ENCODE data around the gene GALNT18.
"Not testable (repeated sequence)": the region's sequence is repeated elsewhere in the genome, so short reads cannot be mapped to it uniquely, and the experiment has no call there.

The GALNT18 gene

DNA sequence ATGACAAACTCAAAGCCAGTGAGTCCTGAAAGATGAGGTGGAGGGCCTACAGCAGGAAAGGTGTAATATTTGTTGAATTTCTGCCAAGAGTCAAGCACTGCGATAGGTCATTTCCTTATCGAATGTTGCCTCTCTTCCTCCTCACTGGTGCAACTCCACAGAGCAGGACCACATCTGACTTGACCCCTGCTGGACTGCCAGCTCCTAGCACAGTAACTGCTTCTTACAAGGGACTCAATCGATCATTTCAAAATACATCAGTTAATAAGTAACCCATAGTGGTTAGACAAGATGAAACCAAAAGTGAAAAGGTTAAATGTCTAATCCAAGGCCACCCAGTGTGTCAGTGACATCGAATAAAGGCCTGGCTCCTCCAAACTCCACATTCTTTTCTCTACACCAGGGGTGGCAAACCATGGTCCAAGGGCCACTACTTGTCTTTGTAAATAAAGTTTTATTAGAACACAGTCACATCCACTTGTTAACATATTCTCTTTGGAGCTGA is 170.3 kb downstream of the GALNT18 start:
- DNase-seq, result no peak

DNA sequence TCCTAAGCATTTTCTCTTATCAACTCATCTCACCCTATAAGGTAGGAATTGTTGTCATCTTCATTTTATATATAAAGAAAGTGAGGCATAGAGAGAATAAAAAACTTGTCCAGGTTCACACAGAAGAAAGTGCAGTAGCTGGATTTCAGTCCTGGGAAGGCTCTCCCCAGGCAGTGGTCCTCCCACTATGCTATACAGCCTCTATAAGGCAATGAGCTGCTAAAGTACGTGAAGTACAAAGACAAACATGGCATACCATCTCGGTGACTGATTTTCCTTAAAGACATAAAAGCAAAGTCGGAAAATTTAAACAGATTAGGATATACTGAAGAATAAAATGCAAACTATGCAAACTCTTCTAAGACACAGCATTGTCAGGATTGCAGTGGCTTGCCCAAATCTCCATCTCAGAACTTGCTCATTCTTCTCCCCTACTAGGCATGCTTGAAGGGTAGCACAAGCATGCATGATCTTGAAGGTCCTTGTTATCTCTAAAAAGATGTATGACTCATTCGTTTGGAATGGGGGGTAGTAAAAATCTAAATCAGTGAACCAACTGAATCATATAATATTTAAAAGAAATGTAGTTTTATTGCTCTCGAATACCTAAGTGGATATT is 171.0 kb downstream of the GALNT18 start:
- no peak for DNase-seq

DNA sequence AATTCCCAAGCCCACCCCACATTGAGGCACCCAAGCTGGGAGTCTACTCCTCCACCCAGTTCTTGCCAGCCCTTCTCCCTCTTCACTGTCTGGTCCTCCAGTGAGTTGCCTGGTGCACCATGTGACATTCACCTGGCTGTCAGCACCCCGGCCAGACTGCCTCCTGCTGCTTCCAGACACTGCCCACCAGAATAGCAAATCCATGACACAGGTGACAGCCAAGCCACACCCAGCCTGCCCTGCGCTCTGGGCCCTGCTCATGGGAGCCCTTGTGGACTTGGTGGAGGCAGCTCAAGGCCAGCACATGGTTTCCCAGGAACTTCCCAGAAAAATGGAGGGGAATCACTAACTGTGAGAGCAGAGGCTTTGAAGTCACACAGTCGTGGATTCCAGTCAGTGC is 172.5 kb downstream of the GALNT18 start:
- no peak for DNase-seq

DNA sequence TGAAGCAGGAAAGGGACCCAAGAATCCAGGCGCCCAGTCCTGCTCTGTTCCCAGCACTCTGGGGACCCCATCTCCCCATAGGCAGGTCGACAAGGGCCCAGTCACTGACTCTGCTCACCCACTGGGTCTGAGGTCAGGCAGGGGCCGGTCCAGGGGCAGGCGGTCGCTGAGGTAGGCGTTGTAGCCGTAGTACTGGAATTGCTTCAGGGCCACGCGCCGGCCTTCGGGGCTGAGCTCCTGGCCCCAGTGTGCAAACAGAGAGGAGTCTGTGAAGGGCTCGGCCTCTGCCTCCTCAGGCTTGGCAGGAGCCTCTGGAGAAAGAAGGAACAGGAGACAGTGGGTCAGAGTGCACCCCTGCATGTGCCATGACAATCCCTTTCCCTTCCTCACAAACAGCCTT is 173.2 kb downstream of the GALNT18 start:
- no peak for DNase-seq

DNA sequence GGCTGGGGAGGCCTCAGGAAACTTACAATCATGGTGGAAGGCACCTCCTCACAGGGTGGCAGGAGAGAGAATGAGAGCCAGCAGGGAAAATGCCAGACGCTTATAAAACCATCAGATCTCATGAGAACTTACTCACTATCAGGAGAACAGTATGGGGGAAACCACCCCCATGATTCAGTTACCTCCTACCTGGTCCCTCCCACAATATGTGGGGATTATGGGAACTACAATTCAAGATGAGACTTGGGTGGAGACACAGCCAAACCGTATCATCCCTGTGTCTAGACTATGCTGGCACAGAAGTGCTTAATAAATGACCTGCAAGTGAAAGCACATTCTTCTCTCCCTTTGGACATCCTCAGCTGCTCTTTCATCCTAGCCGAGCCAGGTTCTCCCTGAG is 174.2 kb downstream of the GALNT18 start:
- DNase-seq, result not testable (repeated sequence)

DNA sequence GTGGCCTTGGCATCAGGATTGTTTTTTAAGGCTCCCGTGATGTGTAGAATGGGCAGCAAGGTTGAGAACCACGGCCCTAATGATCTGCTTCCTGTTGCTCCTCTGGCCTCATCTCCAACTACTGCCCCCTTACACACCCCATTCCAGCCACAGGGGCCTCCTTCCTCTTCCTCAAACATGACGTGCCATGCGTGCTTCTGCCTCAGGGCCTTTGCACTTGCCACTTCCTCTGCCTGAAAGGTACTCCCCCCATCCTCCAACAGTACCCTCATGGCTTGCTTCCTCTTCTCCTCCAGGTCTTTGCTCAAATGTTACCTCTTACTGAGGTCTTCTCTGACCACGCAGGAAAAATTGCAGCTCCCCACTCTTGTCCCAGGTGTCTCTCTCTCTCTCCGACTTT is 174.8 kb downstream of the GALNT18 start:
- no peak for DNase-seq

DNA sequence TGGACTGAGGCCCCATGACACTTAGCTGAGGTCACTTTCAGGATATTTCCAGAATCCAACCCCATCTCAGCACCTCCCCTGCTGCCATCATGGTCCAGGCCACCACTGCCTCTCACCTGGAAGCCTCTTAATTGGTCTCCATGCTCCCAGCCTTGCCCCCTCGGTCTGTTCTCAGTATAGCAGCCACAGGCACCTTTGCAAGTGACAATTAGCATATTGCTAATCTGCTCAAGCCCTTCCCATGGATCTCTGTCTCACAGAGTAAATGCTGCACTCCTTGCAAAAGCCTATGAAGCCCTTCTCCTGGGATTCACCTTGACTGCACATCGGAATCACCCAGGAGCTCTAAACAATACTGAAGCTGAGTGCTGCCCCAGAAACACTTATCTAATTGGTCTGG is 175.2 kb downstream of the GALNT18 start:
- DNase-seq, result no peak

DNA sequence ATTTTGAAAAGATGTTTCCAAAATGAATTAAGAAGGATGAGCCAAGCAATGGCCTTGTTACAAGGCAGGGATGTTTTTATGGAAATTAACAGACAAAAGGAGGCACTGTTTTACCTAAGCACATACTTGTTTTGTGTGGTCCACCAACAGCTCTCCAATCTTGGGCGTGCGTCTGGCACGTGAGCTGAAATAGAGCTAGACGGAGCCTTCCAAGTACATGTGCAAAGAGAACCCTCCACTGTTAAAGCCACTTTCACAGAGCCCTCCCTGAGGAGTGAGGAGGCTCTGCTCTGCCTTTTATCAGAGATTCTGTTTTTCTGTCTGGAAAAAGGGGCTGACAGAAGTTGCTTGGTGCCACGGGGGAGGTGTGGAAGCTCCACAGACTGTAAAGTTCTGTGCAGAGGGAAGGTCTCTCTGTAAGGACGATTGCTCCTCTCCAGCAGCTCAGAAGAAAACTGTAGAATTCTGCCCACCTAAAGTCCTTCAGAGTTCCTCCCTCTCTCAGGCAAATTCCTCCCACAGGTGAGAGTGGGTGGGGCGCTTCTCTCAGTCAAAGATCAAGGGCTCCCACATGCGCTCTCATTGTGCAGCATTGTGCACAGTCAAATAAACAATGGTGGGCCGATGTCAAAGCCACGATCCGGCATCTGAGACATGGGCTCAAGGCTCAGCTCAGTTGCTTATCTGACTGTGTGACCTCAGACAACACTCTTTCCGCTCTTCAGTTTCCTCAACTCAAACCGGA is 176.2 kb downstream of the GALNT18 start:
- DNase-seq, result no peak

DNA sequence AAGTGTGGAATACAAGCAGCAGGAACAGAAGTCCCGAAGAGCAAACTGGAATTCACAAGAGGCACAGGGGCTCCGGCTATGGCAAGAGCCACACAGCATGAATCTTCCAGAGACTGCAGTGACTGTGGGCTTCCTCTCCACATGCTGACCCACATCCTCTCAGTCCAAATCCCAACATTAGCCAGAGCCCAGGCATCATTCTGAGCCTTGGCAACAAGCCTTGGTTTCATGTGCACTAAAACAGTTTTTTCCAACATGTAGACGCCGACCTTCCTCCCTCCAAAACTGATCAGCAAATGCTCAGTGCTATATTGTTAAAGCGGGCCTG is 177.0 kb downstream of the GALNT18 start:
- no peak for DNase-seq

DNA sequence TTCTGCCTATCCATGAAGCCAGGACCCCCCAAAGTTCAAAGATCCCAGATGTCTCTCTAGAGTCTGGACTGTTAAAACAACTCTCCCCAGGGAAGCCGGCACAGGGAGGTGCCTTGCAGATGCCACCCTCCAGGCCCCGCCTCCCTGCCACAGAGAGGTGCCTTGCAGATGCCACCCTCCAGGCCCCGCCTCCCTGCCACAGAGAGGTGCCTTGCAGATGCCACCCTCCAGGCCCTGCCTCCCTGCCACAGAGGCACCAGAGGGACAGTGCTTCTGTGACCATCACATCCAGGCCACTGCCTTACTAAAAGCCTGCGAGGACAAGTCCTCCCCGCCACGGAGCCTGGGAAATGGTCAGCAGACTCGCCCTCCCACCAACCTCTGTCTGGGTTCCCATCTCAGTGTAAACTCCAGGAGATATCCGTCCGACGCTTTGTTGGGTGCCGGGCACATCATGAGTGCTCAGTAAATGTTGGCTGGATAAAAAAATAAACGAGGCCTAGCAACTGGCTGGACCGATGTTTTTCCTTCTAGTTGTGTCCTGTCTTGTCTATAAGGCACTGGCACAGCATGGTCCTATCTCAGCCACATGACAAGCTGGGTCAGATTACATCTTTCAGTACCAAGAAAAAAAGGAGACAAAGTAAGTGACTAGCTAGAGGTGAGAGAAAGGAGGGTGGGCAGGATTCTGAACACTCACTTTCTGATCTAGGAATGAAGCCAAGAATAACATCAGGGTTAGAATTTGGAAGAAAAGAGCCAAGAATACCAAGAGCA is 177.6 kb downstream of the GALNT18 start:
- no peak for DNase-seq

DNA sequence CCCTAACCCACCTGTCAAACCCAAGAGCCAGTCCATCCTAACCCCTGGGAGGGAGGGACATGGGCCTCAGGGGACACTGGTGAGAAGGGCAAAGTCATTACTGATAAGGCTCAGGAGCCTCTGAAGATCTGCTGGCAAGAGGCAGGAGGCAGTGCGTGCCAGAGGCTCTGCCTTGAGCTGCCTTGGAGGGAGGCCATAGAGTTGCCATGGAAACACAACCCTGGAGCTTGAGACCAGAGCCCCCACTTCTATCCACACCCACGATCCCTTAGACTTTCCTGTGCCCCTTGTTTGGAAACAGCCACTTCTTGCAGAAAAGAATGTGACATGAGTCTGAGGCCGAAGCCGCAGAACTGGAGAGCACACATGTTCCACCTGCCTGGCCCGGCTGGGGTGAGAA is 179.0 kb downstream of the GALNT18 start:
- DNase-seq, result no peak

DNA sequence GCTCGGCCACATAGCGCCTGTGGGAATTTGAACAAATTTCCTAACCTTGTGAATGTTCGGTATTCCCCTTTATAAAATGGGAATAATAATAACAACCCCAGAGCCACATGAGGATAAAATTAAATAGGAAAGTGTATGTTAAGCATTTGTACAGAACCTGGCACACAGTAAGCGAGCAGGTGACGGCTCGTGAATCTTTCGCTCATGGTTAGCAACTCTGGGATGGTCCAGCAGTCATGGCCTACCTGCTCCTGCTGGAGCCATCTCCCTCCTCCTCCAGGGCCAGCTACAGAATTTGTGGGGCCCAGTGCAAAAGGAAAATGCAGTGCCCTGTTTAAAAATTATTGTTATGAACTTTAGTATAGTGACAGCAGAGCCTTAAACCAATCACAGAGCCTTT is 180.3 kb downstream of the GALNT18 start:
- DNase-seq, result no peak

DNA sequence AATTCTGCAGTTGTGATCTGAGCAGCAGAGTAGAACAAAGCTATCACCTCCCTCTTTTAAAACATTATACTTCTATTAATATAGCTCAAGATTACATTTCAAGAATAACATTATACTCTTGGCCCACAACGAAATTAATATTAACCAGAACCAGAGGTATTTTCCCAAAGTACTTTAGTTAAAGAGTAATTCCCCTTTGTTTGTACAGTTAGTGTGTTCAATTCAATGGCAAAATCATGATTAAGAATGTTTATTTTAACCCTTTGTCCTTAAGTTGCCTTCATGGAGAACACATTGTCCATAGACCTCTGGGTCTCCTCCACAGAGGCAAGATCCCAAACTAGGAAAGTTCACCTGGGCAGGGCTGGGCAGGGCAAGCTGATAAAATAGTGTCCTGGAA is 180.7 kb downstream of the GALNT18 start:
- DNase-seq, result no peak

DNA sequence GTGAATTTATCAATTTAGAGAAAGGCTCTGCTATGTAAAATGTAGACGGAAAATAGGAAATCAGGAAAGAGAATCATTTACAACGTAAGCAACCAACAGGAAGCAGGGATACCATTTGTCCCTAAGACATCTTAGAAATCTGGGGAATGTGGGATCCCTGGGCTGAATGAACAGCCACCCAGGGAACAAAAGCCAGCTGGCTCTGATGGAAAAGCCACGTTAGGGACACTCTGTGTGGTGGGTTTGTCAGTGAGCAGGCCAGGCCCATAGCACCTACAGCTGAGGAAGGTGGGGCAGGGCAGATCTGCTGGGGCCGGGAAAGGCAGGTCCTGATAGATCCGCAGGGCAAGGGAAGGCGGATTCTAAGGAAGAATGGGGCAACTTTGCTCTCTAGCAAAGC is 181.7 kb downstream of the GALNT18 start:
- no peak for DNase-seq

DNA sequence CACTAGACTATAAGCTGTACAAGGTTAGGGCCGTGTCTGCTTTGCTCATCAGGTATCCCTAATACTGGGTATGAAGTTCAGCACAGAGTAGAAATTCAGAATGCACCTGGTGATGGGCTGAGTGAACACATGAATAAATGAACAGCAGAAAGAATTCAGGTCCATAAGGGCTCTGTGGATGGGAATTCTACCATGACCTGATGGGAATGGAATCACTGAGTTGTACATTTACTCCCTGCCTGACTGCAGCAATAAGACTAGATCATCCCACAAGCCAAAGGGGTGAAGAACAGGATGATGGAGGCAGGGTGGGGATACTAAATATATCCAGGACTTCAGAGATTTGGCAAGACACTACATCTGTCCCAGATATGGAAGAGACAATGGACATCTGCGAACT is 182.2 kb downstream of the GALNT18 start:
- DNase-seq, result no peak

DNA sequence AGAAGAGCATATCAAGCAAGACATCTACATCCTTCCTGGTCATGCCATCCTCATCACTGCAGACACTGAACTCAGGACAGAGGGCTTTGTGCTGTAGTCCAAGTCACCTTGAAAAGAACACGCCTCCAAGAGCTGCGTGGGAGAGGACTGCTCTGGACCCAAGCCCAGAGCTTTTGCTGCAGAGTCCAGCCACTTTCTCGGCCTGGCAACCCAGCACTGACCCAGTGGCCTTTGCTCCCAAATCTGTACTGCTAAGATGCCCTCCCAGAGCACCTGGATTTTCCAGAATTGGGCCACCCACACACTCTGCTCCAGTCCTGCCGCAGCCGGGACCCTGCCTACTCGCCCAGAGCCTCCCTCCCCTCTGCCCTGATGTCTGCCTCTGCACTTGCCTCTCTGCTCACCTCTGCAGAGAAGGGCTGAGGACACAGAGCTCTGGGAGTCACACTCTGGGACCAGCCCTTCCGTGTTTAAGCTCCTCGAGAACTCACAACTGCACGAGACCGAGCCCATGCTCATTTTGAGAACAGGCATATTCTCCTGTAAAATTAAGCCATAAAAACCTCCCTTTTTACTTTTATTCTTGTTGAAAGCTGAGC is 185.0 kb downstream of the GALNT18 start:
- DNase-seq, result no peak

DNA sequence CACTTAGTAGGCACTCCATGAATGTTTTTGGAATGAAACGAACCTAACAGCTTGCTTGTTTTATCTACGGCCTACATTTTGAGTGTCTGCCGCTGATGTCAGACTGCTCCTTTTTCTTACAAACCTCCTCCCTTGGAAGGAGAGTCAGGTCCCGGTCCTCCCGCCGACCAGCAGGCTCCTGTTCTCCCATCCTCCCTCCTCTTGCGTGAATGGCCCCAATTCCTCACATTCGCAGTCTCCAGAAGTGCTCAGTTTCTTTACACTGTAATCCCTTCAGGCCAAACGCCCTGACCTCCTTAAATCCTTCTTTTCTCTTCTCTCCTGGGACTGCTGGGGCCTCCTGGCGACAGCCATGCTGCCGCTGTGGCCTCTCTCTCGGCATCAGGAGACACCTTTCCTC is 186.2 kb downstream of the GALNT18 start:
- DNase-seq, result no peak

DNA sequence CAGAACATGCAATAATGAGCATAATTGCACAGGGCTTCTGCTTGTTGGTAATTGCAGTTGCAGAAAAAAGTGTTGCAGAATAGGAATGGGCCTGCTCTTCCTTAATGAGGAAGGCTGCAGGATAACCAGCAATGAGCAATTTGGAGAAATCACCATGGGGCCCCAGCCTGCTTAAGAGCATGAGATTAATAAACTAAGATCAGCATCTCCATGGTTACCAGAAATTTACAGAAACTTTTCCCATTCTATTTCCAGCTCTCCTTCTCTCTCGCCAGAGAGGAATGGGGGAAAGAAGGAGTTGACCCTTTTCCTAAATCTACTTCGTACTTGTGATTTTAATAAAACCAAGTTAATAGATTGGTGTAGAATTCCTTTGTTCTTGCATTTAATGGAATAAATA is 187.8 kb downstream of the GALNT18 start:
- DNase-seq, result no peak

DNA sequence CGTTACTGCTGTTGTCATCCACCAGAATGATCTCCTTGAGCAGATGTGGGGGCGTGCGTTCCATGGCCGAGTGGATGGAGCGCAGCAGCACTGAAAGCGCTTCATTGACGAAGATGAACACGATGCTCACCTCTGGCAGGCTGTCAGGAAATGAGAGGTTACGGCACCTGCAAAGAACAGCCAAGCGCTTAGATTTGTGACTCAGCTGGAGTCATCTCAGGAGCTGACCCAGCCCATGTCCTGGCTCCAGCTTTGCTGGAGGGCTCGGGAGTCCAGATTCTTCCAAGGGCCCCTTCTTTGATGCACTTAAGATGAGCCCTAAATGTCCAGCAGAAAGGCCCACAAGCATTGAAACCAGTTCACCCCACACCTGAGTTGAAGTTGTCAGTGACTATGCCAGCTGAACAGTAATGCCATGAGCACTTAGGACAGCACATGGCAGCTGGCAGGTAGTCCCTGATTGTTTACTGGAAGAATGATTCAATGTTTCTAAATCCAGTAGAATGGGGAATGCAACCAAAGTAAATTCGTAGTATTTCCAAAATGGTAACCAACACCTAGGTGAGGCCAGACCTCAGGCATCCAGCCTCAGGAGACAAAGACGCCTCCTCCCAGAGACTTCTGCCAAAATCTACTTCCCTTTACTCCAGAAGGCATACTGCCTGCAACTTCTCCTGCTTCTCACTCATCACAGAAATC is 189.0 kb downstream of the GALNT18 start:
- DNase-seq, result no peak

DNA sequence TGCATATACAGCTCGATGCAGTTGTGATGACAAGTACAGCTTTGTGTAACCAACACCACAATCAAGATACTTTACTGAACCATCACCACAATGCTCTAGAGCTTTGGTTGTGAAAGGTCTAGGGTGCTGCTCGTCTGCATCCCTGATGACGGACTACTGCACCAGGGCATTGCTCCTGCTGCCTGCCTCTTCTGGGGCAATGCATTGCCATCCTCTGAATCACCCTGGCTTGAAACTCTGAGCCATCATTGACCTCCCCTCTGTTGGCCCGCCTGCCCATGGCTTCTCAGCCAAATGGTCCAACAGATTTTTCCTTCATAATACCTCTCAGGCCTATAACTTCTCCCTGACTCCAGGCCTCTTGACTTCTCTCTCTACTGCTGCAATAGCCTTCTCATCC is 191.4 kb downstream of the GALNT18 start:
- no peak for DNase-seq

DNA sequence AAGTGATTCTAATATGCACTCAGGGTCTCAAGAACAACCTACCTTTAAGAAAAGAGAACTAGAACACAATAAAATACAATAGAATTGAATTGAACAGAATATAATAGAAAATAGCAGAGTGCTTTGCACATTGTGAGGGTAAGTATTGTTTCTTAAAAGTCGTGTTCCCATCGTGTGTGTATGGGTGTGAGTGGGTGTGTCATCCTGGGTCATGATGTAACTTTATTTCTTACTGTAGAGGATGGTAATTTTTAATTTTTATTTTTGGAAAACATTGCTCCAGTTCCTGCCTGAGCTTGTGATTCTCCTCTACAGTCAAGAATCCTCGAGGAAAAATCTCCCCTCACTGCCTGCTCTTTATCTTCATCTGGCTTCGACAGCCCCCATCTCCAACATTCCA is 193.1 kb downstream of the GALNT18 start:
- DNase-seq, result no peak

DNA sequence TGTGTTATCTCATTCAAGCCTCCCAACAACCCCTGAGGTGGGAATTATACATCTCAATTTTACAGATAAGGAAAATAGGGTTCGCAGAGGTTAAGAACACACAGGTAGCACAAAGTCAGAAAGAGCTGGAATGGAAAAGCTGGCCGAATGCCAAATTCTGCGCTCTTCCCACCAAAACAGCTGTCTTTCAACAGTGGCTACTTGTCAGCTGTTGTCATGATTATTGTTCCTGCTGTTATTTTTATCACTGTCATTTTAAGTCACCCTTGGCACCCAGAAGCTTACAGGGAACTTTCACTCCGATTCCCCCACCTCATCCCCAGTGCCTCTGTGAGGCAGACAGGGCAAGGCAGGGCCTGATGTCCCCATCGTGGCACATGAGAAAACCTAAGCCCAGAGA is 194.3 kb downstream of the GALNT18 start:
- no peak for DNase-seq

DNA sequence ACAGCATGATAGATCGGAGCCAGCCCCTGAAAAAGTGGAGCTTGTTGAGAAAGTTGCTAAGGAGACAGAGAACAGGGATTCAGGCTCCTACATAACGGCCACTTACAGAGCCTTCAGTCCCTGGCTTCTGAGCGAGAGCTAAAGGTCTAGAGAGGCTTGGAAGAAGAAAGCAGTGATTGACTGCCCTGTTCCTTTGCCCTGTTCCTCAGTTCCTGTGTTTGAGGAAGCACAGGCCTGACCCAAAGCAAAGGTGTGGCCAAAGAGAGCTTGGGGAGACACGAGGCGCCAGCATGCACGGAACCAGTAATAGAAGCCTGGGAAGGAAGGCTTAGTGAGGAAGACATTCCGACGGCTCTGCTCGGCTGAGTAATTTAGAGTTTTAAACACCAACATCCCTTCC is 194.7 kb downstream of the GALNT18 start:
- DNase-seq, result no peak
